ENCODE measurements around the gene AGBL1.

DNA sequence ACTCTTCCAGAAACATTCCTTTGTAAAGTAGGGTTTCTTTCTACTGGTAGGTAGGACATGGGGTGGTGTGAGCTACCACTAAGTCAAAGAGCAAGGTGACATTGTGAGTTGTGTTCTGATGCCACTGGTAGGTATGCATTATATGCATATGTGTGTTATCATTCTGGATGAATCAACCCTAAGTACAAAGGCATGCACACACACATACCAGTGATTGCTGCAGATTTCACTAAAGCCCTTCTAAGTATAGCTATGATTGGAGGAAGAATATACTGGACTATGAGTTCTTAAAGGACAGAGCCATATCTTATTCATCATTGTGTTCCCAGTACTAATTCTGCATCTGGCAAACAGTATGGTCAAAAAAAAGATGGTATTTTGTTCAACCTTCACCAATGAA is 646.0 kb downstream of the AGBL1 start:
- TF ChIP-seq, protein P1, sequence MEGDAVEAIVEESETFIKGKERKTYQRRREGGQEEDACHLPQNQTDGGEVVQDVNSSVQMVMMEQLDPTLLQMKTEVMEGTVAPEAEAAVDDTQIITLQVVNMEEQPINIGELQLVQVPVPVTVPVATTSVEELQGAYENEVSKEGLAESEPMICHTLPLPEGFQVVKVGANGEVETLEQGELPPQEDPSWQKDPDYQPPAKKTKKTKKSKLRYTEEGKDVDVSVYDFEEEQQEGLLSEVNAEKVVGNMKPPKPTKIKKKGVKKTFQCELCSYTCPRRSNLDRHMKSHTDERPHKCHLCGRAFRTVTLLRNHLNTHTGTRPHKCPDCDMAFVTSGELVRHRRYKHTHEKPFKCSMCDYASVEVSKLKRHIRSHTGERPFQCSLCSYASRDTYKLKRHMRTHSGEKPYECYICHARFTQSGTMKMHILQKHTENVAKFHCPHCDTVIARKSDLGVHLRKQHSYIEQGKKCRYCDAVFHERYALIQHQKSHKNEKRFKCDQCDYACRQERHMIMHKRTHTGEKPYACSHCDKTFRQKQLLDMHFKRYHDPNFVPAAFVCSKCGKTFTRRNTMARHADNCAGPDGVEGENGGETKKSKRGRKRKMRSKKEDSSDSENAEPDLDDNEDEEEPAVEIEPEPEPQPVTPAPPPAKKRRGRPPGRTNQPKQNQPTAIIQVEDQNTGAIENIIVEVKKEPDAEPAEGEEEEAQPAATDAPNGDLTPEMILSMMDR (IDR thresholded peaks at IDR 0.05) = no peak
- TF ChIP-seq POLR2A (IDR thresholded peaks at IDR 0.05) = no peak

Data from Peyer's patch (tissue), 4 donors.